ENCODE data around the gene DTNB.
"Not testable (repeated sequence)": the region's sequence is repeated elsewhere in the genome, so short reads cannot be mapped to it uniquely, and the experiment has no call there.

DTNB gene

GRCh38 chr2:25541378-25541777 lies 132.0 kb downstream of the DTNB start:
- DNase-seq (ENCODE audit: low read depth) = no peak

GRCh38 chr2:25539136-25539535 lies 134.2 kb downstream of the DTNB start:
- DNase-seq (ENCODE audit: low read depth) = no peak

DNA sequence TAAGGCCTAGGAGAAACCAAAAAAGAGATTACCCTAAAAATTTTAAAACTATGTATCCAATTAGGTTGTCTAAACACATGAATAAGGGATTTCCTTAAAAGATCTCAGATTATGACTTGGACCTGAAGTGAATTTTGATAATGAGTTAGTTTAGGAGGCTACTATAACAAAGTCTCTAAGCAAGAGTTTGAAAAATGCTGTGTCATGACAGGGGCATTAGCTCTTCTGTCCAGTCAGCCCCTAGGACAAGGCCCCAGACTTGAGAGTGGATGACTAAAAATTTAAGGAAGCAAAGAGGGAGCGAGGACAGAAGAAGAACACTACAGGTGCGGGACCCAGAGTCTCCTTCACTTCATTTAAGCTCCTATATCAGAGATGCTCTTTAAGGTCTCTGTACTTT lies 135.9 kb downstream of the DTNB start:
- DNase-seq (ENCODE audit: low read depth) = no peak

DNA sequence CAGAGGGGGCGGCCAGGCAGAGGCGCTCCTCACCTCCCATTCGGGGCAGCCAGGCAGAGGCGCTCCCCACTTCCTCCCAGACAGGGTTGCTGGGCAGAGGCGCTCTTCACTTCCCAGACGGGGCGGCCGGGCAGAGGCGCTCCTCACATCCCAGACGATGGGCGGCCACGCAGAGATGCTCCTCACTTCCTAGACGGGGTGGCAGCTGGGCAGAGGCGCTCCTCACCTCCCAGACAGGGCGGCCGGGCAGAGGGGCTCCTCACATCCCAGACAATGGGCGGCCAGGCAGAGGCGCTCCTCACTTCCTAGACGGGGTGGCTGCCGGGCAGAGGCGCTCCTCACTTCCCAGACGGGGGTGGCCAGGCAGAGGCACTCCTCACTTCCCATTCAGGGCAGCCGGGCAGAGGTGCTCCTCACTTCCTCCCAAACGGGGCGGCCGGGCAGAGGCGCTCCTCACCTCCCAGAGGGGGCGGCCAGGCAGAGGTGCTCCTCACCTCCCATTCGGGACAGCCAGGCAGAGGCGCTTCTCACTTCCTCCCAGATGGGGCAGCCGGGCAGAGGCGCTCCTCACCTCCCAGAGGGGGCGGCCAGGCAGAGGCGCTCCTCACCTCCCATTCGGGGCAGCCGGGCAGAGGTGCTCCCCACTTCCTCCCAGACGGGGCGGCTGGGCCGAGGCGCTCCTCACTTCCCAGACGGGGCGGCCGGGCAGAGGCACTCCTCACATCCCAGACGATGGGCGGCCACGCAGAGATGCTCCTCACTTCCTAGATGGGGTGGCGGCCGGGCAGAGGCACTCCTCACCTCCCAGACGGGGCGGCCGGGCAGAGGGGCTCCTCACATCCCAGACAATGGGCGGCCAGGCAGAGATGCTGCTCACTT lies 137.7 kb downstream of the DTNB start:
- DNase-seq (ENCODE audit: low read depth) = not testable (repeated sequence)

DNA sequence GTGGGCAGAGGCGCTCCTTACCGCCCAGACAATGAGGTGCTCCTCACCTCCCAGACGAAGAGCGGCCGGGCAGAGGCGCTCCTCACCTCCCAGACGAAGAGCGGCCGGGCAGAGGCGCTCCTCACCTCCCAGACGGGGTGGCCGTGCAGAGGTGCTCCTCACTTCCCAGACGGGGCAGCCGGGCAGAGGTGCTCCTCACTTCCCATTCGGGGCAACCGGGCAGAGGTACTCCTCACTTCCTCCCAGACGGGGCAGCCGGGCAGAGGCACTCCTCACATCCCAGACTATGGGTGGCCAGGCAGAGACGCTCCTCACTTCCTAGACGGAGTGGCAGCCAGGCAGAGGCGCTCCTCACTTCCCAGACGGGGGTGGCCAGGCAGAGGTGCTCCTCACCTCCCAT lies 138.4 kb downstream of the DTNB start:
- not testable (repeated sequence) for DNase-seq (ENCODE audit: low read depth)

GRCh38 chr2:25534455-25534854 lies 138.9 kb downstream of the DTNB start:
- DNase-seq (ENCODE audit: low read depth) = no peak

- not testable (repeated sequence) for DNase-seq (ENCODE audit: low read depth)
These were observed 139.6 kb downstream of the DTNB start for GRCh38 chr2:25533771-25534170.

GRCh38 chr2:25532521-25532920 lies 140.9 kb downstream of the DTNB start:
- no peak for DNase-seq (ENCODE audit: low read depth)

DNA sequence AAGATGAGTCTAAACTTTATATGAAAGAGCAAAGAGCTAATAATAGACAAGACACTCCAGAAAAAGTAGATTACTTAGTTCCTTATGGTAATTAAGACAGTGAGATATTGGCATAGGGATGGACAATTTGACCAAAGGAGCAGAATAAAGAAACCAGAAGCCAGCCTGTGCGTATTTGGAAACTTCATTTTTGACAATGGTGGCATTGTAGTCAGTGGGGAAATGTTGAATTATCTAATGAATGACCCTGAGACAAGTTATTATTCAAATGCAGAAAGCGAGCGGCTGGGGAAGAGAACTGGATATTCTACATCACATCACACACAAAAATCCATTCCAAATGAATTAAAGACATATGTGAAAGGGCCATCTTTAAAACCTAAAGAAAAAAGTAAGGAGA lies 144.3 kb downstream of the DTNB start:
- no peak for DNase-seq (ENCODE audit: low read depth)

DNA sequence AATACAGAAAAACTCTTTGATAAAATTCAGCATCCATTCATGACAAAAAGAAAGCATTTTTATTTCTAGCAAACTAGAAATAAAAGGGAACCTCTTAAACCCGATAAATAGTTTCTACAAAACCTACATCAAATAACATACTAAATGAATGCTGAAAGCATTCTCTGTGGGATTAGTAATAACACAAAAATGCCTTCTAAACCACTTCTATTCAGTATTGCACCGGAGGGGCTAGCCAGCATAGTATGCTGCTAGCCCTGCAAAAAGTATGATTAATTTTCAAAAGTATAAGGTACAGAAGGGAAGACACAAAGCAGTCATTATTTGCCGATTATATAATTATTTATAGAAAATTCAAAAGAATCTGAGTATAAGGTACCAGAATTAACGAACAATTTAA lies 145.2 kb downstream of the DTNB start:
- DNase-seq (ENCODE audit: low read depth) = no peak

DNA sequence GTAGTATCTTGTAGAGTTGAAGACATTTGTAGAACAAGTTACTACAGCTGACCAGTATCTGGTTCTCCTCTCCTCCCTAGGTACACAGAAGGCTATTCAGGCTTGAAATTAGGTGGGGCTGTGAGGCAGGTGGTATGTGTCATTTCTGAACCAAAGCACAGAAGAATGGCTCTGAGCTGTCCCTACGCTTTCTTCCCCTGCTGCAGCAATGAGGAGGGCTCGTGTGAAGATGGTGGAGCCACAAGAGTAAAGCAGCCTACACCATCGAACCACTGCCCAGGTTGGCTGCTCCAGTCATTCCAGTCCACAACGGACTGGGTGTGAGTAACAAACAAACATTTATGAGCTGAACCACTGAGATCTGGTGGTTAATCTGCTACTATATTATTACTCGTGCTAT lies 148.9 kb downstream of the DTNB start:
- DNase-seq (ENCODE audit: low read depth) = no peak

DNA sequence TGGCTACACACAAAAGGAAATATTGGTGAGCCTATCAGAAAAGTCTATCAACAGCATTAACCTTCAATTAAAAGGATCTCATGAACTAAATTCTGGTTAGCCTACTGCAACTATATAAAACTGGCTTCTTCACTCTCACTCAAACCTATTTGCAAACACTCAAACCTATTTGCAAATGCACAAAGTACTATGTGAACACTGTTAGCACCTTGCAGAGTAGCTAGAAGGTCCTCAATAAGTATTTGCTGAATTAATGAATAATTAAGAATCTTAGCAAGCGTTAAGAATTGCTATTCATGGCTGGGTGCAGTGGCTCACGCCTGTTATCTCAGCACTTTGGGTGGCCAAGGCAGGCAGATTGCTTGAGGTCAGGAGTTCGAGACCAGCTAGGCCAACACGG lies 150.3 kb downstream of the DTNB start:
- no peak for DNase-seq (ENCODE audit: low read depth)

DNA sequence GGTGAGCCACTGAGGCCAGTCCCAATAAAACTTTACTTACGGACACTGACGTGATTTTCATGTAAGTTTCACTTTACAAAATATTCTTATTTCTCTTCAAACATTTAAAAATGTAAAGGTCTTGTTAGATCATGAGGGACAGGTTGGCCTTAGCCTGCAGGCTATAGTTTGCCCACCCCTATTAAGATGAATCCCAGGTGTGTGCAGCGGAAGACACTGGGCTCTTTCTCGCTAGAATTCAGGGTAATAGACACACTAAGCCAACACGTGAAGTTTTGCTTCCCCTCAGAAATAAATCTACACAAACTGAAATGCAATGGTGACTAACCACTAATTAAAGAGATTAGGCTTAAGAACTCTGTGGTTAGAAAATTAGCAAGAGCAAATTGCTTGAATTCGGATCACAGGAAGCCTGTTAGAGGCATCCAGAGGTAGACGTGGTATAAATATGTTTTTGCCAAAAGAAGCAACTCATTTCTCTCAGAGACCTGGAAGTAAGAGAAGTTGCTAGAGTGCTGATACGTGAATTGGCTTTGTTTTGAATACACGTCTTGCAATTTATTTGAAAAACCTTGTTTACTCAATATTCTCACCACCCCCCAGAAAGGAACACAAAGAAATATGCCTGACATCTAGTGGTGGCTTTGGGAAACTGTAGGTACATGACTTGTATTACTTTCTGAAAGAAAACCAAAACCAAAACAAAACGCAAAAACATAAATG lies 151.6 kb downstream of the DTNB start:
- DNase-seq (ENCODE audit: low read depth) = peak; percentile 52

DNA sequence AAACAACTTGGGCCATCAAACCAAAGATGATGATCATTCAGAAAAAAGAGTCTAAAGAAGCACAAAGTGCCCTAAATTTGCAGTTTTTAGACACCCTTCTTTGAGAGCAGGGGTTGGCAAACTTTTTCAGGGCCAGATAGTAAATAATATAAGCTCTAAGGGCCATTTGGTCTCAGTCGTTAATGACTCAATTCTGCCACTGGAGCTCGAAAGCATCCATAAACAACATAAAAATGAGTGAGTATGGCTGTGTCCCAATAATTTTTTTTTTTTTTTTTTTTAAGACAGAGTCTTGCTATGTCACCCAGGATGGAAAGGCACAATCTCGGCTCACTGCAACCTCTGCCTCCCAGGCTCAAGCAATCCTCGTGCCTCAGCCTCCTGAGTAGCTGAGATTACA lies 152.3 kb downstream of the DTNB start:
- DNase-seq (ENCODE audit: low read depth) = no peak

DNA sequence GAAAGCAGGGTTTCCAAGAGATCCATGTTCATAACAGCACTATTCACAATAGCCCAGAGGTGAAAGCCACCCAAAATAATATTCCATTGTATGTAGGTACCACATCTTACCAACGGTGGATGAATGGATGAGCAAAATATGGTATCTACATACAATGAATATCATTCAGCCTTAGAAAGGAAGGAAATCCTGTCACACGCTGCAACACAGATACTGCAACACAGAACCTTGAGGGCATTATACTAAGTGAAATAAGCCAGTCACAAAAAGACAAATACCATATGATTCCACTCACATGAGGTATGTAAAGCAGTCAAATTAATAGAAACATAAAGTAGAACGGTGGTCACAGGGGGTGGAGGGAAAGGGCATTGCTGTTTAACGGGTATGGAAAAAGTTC lies 155.7 kb downstream of the DTNB start:
- no peak for DNase-seq (ENCODE audit: low read depth)

DNA sequence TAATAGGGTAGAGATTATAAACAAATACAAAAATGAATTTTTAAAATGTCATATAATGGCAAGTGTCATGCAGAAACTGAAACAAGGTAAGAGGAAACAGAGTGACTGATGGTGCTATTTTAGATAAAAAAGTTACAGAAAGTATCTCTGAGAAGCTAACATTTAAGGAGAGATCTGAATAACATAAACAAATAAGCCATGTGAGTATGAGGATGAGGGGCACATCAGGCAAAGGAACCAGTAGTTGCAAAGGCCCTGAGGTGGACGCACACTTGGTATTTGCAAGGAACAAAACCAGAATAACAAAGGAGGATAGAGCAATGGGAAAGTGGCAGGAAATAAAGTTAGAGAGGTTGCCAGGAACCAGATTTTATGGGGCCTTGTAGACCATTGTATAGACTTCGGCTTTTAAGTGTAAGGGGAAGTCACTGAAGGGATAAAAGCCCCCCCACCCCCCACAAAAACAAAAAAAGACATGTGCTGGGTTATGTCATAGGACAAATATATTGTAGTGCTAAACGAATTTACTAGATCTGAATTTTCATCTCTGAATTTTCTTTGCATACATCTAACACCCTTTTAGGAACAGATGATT lies 159.2 kb downstream of the DTNB start:
- DNase-seq (ENCODE audit: low read depth) = no peak

- no peak for DNase-seq (ENCODE audit: low read depth)
These were observed 160.7 kb downstream of the DTNB start for GRCh38 chr2:25512707-25513106.

GRCh38 chr2:25506226-25506625 lies 167.2 kb downstream of the DTNB start:
- no peak for DNase-seq (ENCODE audit: low read depth)

- no peak for DNase-seq (ENCODE audit: low read depth)
These were observed 167.8 kb downstream of the DTNB start for GRCh38 chr2:25505622-25506021.

DNA sequence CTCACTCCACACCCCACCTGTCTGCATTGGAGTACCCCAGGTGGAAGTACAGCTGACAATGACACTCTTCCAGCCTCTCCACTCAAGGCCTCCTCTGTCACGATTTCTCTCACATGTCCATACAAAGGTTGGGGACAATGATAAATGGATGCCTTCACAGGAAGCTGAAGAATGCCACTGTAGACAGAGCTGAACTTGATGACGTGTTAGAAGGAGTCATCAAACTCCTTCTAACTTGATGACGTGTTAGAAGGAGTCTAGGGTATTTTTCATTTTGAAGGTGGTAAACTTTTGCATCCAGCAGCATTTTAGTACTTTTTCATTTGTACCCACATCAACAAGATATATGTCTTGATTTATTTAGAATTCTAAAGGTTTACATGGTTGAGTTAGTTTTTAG lies 168.2 kb downstream of the DTNB start:
- DNase-seq (ENCODE audit: low read depth) = no peak

DNA sequence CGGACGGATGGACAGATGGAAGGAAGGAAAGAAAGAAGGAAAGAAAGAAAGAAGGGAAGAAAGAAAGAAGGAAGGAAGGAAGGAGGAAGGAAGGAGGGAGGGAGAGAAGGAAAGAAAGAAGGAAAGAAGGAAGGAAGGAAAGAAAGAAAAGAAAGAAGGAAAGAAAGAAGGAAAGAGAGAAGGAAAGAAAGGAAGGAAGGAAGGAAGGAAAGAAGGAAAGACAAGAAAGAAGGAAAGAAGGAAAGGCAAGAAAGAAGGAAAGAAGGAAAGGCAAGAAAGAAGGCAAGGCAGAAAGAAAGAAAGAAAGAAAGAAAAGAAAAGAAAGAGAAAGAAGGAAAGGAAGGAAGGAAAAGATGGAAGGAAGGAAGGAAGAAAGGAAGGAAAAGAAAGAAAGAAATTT lies 169.1 kb downstream of the DTNB start:
- DNase-seq (ENCODE audit: low read depth) = no peak

DNA sequence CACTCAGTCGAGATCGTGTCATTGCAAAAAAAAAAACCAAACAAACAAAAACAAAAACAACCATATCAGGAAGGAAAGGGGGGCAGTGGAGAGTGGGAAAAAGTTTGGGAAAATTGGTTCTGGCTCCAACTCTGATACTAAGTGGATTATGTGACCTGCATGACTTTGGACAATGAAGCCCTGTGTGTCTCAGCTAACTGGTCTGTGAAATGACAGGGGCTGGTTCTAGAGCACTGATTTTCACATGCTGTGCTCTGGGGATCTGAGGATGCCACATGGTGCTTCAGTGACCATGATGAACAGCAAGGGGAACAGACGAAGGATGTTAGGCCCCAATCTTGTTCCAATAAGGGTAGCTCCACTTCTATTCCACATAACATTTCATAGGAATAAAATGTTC lies 174.2 kb downstream of the DTNB start:
- no peak for DNase-seq (ENCODE audit: low read depth)

DNA sequence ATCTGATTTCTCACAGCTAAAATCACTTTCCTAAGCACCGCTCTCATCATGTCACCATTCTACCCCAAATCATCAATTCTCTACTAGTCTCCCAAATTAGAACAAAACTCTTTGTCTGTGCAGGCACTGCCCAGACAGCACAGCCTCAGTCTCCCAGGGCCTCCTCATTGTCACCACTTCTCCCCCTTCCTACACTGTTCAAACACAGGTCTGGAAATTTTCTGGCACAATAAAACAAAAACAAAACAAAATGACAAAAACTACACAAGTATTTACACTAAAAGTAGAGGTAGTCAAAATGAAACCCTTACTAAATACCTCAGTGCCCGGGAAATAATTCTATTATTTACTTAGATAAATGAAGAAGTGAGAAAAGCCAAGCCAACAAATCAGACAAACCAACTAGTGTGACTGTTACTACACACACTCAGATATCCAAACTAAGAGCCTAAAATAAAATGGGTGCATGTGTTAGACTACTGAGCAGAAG lies 175.4 kb downstream of the DTNB start:
- no peak for DNase-seq (ENCODE audit: low read depth)
